ENCODE results near the gene CNTN1.
A peak's percentile ranks its signal among the peaks of the same experiment; 100 is the strongest.
"Not testable (repeated sequence)": the region's sequence is repeated elsewhere in the genome, so short reads cannot be mapped to it uniquely, and the experiment has no call there.

The CNTN1 gene

DNA sequence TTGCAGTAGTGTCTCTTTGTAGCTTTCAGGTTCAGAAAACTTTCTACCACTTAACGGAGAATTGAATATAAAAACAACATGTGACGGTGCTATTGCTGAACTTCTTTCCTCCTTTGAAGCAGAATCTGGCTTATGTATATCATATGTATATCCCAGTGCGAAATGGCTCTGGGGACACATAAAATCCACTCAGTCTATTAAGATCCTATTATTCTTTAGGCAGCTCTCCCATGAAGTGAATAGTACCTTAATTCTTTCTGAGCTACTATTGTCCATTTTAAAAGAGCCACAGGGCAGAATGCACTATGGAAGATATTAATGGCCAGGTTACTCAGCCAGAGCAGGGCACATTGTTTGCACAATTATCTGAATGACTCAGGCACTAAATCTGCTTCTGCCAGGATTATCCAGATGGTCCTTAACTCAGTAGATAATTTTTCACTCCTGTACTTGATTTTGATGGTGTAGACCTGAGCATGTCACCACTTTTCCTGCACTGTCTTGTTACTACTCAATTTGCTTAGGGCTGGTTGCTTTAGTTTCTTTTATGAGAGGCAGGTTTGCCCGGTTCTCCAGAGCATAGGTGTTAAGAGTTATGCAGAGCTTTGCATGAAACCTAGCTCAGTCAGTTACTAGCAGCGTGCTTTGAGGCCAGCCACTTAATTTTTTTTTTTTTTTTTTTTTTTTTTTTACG is 5.5 kb downstream of the CNTN1 start:
- DNase-seq (ENCODE audit: low read depth, low spot score): no peak

DNA sequence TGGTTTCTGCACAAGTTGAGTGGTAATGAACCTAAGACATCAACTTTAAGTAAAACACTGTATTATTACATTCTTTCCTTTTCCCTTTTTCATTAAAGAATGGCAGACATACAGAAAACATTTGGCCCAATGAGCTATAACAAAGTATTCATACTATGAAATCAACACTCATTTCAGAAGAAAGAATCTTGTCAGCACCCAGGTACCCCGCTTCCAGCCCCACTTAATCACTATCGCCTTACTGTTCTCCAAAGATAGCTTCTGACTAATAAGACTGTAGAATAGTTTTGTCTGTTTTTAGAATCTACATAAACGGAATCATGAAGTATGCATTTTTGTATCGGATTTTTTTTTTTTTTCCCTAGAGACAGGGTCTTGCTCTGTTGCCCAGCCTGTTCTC is 9.5 kb downstream of the CNTN1 start:
- DNase-seq (ENCODE audit: low read depth, low spot score): no peak

DNA sequence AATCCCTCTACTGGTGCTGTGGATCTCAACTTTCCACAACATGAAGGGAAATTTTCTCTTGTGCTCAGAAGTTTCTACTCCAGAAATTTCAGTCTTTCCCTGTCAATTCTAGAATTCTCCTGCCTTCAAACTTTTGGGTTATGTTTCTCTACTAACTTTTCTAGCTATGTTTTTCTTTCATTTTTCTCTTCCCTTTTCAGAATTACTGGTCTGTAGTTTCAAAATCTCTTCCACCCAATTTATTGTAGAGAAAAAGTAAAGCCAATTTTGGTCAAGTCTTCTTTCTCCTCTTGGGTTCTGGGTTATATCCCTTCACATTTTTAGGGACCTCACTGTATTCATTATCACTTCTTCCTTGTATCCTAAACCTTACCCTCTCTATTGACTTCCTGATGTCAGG is 18.9 kb downstream of the CNTN1 start:
- no peak for DNase-seq (ENCODE audit: low read depth, low spot score)

DNA sequence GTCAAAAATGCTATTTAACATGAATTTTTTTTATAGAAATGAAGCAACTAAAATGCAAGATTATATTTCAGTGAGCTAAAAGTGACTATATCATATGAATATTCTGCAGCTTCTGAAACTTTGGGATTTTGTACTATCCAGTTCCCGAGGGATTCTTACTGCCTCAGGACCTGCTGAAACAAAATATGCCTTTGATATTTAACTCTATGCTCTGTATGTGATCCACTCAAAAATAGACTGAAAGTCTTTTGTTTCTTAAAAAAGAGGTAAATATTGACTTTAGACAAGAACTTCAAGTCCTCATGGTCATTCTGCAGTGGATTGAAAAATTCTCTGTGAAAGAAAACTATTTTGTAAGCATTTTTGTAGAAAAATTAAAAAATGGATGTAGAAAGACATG is 22.4 kb downstream of the CNTN1 start:
- DNase-seq (ENCODE audit: low read depth, low spot score): no peak

DNA sequence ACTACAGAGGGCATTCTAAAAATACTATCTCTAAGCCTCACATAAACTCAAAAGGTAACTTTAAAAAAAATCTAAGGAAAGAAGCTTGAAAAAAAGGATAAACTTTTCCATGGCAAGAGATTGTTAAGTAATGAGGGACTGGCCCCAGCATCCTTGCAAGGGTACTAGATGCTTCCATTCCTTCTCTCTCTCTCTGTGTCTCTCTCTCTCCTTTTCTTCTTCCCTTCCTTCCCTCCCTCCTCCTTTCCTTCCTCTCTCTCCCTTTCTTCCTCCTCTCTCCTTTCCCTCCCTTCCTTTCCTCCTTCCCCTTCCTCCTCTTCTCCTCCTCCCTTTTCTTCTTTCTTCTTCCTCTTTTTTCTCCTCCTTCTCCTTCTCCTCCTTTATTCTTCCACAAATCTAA is 23.8 kb downstream of the CNTN1 start:
- no peak for DNase-seq (ENCODE audit: low read depth, low spot score)

DNA sequence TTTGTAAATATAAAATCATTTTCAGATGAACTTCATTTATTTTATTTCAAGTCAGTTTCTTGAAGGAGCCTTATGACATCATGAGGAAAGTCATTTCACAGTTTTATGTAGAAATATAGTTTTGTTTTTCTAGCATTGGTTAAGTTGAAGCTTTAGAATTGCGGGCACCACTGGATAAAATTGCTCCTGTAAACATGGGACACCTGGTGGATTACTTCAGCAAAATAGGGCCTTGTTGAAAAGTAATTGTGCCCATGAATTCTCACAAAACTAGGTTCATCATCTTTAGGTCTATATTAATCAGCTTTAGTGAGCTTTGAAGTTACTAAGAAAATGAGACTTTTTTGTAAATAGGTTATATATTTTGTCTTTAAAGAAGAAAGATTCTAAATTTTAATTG is 25.3 kb downstream of the CNTN1 start:
- no peak for DNase-seq (ENCODE audit: low read depth, low spot score)

DNA sequence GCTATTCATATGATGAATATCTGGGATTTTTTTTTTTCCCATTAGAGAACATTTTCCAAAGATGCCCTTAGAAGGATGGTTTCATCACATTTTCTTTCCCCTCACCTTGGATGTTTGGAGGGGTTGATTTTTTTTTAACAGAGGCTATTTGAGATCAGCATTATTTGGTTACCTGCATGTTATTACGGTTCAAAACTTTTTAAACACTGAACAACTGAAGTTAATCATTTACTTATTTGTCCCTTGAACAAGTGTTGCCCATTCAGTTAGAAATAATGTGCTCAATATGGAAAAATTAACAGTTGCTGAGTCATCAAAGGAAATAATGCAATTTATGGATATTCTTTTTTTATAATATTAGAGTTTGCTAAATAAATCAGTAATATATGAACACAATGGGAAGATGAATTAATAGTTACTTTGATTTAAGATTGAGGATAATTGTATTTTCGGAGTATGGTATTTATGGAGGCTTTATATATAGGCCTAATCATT is 26.7 kb downstream of the CNTN1 start:
- DNase-seq (ENCODE audit: low read depth, low spot score): no peak

DNA sequence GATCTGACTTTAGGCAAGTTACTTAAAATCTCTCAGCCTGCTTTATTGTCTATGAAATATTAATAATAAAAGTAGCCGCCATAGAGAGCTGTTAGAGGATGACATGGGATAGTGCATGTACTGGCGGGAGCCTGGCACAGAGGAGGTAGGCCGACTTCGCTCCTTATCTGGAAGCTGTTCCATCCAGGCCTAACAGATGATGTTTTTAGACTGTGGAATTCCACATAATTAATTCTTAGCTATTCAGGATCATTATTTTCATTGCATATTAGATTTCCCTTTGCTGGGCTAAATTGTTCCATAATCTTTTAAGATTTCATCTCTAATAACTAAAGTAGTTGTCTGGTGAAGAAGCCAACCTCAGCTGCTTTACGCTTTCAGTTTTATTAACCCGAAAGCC is 30.8 kb downstream of the CNTN1 start:
- no peak for DNase-seq (ENCODE audit: low read depth, low spot score)

DNA sequence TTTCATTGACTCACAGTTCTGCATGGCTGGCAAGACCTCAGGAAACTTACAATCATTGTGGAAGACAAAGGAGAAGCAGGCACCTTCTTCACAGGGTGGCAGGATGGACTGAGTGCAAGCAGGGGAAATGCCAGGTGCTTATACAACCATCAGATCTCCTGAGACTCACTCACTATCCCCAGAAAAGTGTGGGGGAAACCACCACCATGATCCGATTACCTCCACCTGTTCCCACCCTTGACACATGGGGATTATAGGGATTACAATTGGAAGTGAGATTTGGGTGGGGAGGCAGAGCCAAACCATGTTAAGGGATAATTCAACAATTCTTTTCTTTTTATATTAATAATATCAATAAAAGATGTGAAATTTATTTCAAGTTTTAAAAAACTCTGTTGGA is 34.1 kb downstream of the CNTN1 start:
- no peak for DNase-seq (ENCODE audit: low read depth, low spot score)

DNA sequence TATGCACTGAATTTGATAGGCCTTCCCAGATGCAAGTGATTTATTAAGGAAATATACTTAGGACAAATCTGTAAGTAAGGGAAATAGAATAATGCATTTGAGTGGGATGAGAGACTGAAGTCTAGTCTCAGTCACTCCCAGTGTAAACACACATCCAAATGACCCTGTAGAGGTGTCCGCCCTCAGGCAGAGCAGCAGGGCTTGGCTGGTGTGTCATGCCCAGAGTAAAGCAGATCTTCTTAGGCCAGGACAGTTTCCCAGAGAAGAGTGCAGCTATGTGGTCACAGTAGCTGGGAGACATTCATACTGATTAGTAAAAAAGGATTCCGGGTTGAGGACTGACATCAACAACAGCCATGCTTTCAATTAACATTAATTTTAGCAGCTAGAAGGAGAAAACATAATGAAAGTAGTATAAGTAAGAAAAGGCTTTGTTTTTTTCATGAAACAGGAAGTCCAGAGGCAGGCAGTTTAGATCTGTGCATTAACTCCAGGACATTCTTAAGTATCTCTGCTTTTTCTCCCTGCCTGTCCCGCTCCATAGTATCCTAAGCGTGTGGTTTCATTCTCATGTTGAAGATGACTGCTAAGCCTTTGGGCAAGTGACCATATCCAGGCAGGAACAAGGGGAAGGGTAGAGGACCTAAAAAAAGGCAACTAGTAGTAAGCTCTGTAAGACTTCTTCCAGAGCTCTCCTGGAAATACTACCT is 35.7 kb downstream of the CNTN1 start:
- peak; percentile 27 for DNase-seq (ENCODE audit: low read depth, low spot score)

DNA sequence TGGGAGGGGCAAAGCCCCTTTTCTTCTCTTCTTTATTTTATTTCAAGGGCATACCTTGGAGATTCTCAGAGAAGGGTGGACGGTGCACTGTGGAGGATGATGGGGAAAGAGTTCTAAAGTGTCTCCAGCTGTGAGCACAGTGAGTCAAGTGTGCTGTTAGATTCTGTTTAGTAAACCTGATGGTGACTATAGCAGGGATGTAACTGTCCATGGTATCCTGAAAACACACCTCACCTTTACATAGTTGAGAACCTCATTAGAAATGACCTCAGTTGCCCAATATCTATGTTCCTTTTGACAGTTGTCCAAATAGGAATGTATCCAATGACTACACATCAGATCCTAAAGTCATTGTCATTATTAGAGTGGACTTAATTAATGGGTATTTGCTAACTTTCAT is 38.0 kb downstream of the CNTN1 start:
- no peak for DNase-seq (ENCODE audit: low read depth, low spot score)

DNA sequence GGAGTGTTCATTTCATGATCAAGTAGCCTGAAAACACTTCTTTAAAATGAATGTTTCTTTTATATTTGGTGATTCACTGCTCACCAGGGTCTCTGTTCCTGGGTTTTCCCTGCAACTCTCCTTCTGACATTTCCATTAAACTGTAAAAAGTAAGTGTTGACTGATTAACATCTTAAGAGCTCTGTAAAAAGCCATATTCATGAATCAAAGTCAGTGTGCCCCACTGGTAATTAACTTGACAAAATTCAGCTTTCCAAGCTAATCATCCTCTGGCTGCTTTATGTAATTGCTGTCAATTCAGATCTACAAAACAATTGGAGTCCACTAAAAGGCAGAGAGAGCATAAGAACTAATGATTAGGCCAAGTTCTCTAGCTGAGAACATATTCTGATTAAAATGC is 41.6 kb downstream of the CNTN1 start:
- no peak for DNase-seq (ENCODE audit: low read depth, low spot score)

DNA sequence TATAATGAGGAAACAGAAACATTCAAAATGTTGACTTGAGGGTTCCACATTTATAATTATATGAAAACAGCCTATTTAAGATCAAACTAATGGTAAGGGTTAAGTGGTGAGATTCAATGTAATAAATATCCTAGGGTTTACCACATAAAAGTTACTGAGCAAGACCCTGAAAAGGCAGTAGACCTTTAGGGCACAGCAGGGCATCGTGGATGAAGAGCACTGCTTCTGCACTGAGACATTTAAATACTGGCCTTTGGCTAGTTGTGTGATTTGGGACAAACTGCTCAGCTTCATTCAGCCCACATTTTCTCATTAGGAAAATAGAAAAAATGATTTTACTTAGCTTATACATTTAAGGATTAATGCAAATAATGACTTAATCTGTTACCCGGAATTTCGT is 42.0 kb downstream of the CNTN1 start:
- no peak for DNase-seq (ENCODE audit: low read depth, low spot score)

DNA sequence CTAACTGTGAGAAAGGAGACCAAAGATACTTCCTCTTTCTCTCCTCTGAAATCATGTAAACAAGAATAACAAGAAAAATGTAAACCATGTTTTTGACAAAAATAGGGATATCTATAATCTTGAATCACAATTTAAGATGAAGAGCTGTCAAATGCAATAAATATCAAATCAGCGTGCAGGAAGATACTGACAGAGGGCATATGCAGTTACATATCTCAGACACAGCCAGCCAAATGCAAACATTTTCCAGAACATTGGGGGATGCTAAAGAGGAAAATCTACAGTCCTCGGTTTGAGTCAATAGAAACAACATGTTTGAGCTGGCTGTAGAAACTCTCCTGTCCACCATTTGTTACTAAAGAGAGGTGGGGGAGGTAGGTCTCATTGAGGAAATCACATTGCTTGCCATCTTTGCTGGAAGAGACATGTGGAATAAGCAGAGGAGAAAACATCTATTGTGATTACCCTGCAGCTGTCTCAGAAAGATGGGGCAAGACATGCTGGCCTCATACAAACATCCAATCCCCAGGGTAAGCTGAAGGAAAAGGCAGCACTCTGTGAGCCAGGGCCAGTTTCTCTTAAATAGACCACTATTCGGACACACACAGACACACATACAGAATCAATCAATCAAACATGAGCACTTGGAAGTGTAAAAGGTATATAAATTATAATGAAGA is 43.5 kb downstream of the CNTN1 start:
- DNase-seq (ENCODE audit: low read depth, low spot score): no peak

DNA sequence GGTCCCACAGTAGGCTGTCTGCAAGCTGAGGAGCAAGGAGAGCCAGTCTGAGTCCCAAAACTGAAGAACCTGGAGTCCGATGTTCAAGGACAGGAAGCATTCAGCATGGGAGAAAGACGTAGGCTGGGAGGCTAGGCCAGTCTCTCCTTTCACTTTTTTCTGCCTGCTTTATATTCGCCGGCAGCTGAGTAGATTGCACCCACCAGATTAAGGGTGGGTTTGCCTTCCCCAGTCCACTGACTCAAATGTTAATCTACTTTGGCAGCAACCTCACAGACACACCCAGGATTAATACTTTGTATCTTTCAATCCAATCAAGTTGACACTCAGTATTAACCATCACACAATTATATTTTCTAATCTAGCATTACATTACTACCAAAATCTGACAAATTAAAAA is 45.2 kb downstream of the CNTN1 start:
- not testable (repeated sequence) for DNase-seq (ENCODE audit: low read depth, low spot score)

DNA sequence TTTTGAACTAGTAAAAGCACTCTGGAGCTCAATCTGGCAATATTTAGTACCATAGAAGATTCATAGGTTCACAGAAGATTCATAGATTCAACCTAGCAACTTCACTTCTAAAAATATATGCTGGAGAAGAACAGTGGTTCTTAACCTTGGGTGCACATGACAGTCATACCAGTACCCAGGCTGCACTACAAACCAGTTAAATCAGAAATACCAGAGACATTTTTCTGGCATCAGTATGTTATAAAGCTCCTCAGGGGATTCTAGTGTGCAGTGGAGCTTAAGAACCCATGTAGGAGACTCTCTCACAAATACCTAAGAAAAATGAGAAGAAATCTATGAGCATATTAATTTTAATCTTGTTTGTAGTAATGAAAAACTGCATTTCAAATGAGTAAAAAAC is 46.6 kb downstream of the CNTN1 start:
- no peak for DNase-seq (ENCODE audit: low read depth, low spot score)

DNA sequence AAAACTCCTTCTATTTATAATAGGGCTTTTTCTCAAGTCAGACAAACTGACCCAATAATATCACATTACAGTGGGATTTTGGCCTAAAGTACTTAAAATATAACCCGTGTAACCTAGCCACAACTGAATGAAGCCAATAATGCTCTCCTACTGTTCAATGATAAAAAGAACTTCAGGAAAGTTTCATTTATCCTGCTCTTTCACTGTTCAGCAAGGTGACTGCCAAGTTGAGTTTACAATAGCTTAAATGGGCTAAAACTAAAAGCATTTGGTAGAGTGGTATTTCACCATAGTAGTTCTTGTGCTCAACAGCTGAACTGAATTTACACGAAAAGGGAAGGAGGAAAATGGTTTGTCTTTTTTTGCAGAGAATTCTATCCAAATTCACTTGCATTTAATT is 49.8 kb downstream of the CNTN1 start:
- DNase-seq (ENCODE audit: low read depth, low spot score): no peak

DNA sequence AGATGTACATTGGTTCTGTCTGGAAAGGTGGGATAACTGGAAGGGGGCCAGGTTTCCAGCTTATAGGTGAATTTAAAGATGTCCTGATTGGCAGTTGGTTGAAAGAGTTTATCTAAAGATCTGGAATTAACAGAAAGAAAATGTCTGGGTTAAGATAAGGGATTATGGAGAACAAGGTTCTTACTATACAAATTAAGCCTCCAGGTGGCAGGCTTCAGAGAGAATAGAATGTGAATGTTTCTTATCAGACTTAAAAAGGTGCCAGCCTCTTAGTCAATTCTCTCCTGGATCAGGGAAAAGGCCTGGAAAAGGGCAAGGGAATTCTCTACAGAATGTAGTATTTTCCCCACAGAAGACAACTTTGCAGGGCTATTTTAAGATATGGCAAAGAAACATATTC is 53.1 kb downstream of the CNTN1 start:
- DNase-seq (ENCODE audit: low read depth, low spot score): no peak

DNA sequence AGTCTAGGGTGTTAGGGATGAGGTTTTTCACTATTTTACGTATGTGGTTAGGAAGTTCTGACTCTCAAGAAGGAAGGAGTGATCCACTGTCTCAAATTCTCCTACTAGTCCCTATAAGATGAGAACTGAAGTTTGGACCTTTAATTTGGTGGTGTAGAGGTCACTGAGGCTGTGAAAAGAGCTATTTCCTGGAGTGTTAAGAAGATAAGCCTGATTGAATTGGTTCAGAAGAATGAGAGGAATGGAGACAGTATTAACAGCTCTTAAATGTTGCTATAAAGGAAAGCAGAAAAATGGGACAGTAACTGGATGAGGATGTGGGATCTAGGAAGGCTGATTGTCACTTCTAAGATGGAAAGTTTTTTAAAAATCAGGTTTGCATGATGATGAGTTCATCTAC is 57.6 kb downstream of the CNTN1 start:
- no peak for DNase-seq (ENCODE audit: low read depth, low spot score)

DNA sequence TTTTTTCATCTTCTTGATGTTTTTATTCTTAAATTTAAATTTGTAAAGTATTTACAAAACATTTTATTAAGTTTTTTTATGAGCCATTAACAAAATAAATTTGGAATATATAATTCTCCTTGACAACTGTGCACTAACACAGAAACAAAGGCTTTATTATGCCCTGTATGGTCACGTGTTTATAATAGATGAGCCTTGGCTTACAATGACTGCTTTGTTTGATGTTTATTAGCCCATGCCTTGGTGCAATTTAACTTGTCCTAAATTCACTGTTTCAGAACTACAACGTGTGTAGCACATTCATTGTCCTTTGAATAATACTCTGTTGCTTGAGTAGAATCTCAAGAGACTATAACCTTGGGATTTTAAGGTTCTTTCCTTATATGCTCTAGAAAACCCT is 59.8 kb downstream of the CNTN1 start:
- DNase-seq (ENCODE audit: low read depth, low spot score): no peak

DNA sequence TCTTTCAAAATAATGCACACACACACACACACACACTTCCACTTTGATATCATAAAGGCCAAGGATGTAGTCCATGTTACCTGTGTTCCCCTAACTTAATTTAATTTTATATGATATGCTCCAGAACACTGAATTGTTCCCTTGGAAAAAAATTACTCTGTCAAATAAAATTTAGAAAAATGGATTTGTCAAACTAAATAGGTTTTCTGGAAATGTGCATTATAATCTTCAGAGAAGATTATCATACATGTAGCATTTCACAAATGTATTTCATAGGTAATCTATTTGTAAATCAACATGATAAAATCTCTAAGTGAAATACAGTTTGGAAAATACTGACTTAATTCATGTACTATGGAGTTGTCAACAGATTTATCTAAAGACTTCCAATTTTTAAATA is 68.6 kb downstream of the CNTN1 start:
- no peak for DNase-seq (ENCODE audit: low read depth, low spot score)

DNA sequence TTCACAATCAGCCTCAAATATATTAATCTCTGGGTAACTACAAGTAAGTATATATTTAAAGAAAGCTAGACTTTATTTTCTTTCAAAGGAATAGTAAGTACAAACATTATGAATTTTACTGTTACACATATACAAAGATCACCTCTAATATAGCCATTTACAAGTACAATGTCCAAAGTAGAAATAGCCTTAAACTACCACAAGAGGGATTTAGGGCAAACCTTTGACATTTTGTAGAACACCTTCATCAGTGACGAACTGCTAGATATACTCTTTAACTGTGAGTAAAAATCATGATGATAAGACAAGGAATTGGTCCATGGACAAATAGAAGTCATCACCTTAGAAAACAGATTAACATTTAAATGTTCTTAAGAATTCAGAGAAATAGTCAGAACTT is 69.8 kb downstream of the CNTN1 start:
- no peak for DNase-seq (ENCODE audit: low read depth, low spot score)
